ENCODE results near the gene ATF7. TPM values are rescaled to one million over a fixed set of nuclear protein-coding genes. Genes with fewer than 3 reads are reported as not detected.

The ATF7 gene
- total and polyA plus RNA-seq, 2 donors (not counting 1 experiment from before 2014, with no cell fraction given): 11.4 to 24.7 TPM

DNA sequence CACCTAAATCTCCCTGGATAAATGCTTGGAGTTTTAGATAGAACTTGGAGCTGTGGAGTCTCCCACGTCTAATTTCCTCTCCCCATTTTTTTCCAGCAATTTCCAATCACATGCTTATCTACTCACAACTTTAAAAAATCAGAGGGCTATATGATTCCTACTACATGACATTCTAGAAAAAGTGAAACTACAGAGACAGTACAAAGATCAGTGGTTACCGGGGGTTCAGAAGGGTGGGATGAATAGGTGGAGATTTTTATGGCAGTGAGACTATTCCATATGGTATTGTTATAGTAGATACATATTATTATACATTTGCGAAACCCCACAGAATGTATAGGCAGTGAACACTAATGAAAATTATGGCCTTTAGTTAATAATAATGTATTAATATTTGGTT is 35.5 kb downstream of the ATF7 start:
- DNase-seq (ENCODE audit: low read depth in 2 of 2): no peak
- no peaks in the 10 kb centered on the region for H4K20me1 ChIP-seq (ENCODE audit: control insufficient read depth, extremely low read depth, insufficient read depth, low read length)
- H3K36me3 ChIP-seq (ENCODE audit: control insufficient read depth, insufficient read depth, low read length): no peaks in the 10 kb centered on the region
- H3K27me3 ChIP-seq (ENCODE audit: control insufficient read depth, insufficient read depth, low read length): no peaks in the 10 kb centered on the region
- H3K9me3 ChIP-seq (ENCODE audit: control insufficient read depth, insufficient read depth, low read depth, low read length): no peaks in the 10 kb centered on the region
- H3K27ac ChIP-seq (ENCODE audit: insufficient read depth, low read length): no peak overlapping the region
- TF ChIP-seq, protein P1, sequence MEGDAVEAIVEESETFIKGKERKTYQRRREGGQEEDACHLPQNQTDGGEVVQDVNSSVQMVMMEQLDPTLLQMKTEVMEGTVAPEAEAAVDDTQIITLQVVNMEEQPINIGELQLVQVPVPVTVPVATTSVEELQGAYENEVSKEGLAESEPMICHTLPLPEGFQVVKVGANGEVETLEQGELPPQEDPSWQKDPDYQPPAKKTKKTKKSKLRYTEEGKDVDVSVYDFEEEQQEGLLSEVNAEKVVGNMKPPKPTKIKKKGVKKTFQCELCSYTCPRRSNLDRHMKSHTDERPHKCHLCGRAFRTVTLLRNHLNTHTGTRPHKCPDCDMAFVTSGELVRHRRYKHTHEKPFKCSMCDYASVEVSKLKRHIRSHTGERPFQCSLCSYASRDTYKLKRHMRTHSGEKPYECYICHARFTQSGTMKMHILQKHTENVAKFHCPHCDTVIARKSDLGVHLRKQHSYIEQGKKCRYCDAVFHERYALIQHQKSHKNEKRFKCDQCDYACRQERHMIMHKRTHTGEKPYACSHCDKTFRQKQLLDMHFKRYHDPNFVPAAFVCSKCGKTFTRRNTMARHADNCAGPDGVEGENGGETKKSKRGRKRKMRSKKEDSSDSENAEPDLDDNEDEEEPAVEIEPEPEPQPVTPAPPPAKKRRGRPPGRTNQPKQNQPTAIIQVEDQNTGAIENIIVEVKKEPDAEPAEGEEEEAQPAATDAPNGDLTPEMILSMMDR (conservative IDR thresholded peaks at IDR 0.05 in 1 of 2, IDR thresholded peaks at IDR 0.05 in 1 of 2; ENCODE audit: low read depth in 1 of 2, low read length in 2 of 2): no peak
- TF ChIP-seq EZH2 (IDR thresholded peaks at IDR 0.05; ENCODE audit: low read length, missing control alignments): no peak
- peaks cover 5% of the 10 kb centered on the region for H3K79me2 ChIP-seq (ENCODE audit: control insufficient read depth, insufficient read depth, low read length)
- no peaks in the 10 kb centered on the region for H3K4me1 ChIP-seq (ENCODE audit: control insufficient read depth, extremely low read depth, insufficient read depth, low read length)
- no peak overlapping the region for H2AFZ ChIP-seq (ENCODE audit: low read length)
- no peak overlapping the region for H3K9ac ChIP-seq (ENCODE audit: insufficient read depth, low read length)
- H3K4me2 ChIP-seq (ENCODE audit: extremely low read depth, insufficient read depth, low read length): no peak overlapping the region
- no peak overlapping the region for H3K4me3 ChIP-seq (replicated peaks in 1 of 4; ENCODE audit: control extremely low read depth in 1 of 4, insufficient read depth in 1 of 4, low read depth in 3 of 4, low read length in 4 of 4)

GRCh38 chr12:53589915-53590314 is 36.3 kb downstream of the ATF7 start:
- DNase-seq (ENCODE audit: low read depth in 2 of 2): no peak
- Histone ChIP-seq H2AFZ (ENCODE audit: low read length) (no peak overlapping the region), H4K20me1 (ENCODE audit: control insufficient read depth, extremely low read depth, insufficient read depth, low read length) (no peaks in the 10 kb centered on the region), H3K4me3 (replicated peaks in 1 of 4; ENCODE audit: control extremely low read depth in 1 of 4, insufficient read depth in 1 of 4, low read depth in 3 of 4, low read length in 4 of 4) (no peak overlapping the region), H3K9ac (ENCODE audit: insufficient read depth, low read length) (no peak overlapping the region), H3K4me1 (ENCODE audit: control insufficient read depth, extremely low read depth, insufficient read depth, low read length) (no peaks in the 10 kb centered on the region), H3K27me3 (ENCODE audit: control insufficient read depth, insufficient read depth, low read length) (no peaks in the 10 kb centered on the region), H3K79me2 (ENCODE audit: control insufficient read depth, insufficient read depth, low read length) (peaks cover 5% of the 10 kb centered on the region), H3K27ac (ENCODE audit: insufficient read depth, low read length) (no peak overlapping the region), H3K9me3 (ENCODE audit: control insufficient read depth, insufficient read depth, low read depth, low read length) (no peaks in the 10 kb centered on the region), H3K36me3 (ENCODE audit: control insufficient read depth, insufficient read depth, low read length) (no peaks in the 10 kb centered on the region), H3K4me2 (ENCODE audit: extremely low read depth, insufficient read depth, low read length) (no peak overlapping the region)
- TF ChIP-seq, protein P1 (conservative IDR thresholded peaks at IDR 0.05 in 1 of 2, IDR thresholded peaks at IDR 0.05 in 1 of 2; ENCODE audit: low read depth in 1 of 2, low read length in 2 of 2): no peak
- TF ChIP-seq EZH2 (IDR thresholded peaks at IDR 0.05; ENCODE audit: low read length, missing control alignments): no peak

DNA sequence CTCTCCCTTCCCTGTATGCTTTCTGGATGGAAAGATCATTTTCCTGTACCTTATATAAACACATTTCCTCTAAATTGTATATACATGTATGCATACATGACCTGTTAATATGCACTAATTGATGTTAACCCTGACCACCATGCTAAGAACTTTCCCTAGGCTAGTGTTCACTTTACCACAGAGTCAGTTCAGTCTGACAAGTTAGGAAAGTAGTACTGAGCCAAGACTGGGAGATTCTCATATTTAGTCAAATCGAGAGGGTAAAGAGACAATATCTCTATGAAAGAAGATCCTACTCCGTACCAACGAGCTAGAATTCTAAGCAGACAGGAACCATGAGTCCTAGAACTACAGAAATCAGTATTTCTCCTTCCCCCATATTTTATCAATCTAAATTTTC is 36.8 kb downstream of the ATF7 start:
- Histone ChIP-seq H4K20me1 (ENCODE audit: control insufficient read depth, extremely low read depth, insufficient read depth, low read length) (no peaks in the 10 kb centered on the region), H2AFZ (ENCODE audit: low read length) (no peak overlapping the region), H3K4me1 (ENCODE audit: control insufficient read depth, extremely low read depth, insufficient read depth, low read length) (no peaks in the 10 kb centered on the region), H3K79me2 (ENCODE audit: control insufficient read depth, insufficient read depth, low read length) (peaks cover 5% of the 10 kb centered on the region), H3K27me3 (ENCODE audit: control insufficient read depth, insufficient read depth, low read length) (no peaks in the 10 kb centered on the region), H3K9me3 (ENCODE audit: control insufficient read depth, insufficient read depth, low read depth, low read length) (no peaks in the 10 kb centered on the region), H3K27ac (ENCODE audit: insufficient read depth, low read length) (no peak overlapping the region), H3K4me3 (replicated peaks in 1 of 4; ENCODE audit: control extremely low read depth in 1 of 4, insufficient read depth in 1 of 4, low read depth in 3 of 4, low read length in 4 of 4) (no peak overlapping the region), H3K9ac (ENCODE audit: insufficient read depth, low read length) (no peak overlapping the region), H3K36me3 (ENCODE audit: control insufficient read depth, insufficient read depth, low read length) (no peaks in the 10 kb centered on the region), H3K4me2 (ENCODE audit: extremely low read depth, insufficient read depth, low read length) (no peak overlapping the region)
- TF ChIP-seq, protein P1 (conservative IDR thresholded peaks at IDR 0.05 in 1 of 2, IDR thresholded peaks at IDR 0.05 in 1 of 2; ENCODE audit: low read depth in 1 of 2, low read length in 2 of 2): no peak
- no peak for TF ChIP-seq EZH2 (IDR thresholded peaks at IDR 0.05; ENCODE audit: low read length, missing control alignments)
- no peak for DNase-seq (ENCODE audit: low read depth in 2 of 2)
